GM21786 (cell line): ENCODE data around the gene TMEM267.
"Not testable (repeated sequence)": the region's sequence is repeated elsewhere in the genome, so short reads cannot be mapped to it uniquely, and the experiment has no call there.

Source experiments
- ATAC-seq: cut with Tn5 transposase; IDR thresholded peaks from one replicate; pipeline ENCODE4 v1.9.1; 2021; ENCODE audit not compliant: unreplicated experiment

The TMEM267 gene

DNA sequence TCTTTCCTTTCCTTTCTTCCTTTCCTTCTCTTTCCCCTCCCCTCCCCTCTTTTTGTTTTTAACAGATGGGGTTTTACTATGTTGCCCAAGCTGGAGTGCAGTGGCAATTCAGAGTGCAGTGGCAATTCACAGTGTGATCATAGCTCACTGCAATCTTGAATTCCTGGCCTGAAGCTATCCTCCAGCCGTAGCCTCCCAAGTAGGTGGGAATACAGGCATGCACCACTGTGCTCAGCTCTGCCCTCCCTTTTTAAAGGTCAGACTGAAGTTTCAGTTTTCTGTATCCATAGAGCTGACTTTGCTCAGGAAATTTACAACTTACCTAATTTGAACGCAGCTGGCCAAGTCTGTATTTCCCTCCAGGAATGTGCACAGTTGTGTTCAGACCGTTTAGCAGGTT is 72.2 kb downstream of the TMEM267 start:
- no peak for ATAC-seq

- no peak for ATAC-seq
These were observed 73.3 kb downstream of the TMEM267 start for GRCh38 chr5:43410414-43410813.

DNA sequence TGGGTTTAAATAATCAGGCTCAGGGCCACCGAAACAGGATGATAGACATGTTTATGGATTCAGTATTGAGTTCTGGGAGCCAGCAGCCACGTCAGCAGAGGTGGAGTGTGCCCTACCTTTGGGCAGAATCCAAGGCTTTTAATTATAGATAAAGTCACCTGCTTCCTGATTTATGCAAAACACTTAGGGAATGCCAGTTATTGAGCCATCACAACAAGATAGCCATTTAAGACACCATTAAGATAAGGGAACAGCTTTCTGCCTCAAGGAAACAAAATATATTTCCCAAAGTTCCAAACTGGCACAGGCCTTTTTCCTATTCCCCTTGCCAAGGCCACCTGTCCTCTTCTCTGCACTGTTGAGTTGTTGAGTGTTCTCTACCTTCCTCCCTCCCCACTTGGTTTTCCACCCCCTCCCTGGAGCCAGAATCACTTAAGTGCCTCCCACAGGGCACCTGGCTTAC is 73.8 kb downstream of the TMEM267 start:
- no peak for ATAC-seq

DNA sequence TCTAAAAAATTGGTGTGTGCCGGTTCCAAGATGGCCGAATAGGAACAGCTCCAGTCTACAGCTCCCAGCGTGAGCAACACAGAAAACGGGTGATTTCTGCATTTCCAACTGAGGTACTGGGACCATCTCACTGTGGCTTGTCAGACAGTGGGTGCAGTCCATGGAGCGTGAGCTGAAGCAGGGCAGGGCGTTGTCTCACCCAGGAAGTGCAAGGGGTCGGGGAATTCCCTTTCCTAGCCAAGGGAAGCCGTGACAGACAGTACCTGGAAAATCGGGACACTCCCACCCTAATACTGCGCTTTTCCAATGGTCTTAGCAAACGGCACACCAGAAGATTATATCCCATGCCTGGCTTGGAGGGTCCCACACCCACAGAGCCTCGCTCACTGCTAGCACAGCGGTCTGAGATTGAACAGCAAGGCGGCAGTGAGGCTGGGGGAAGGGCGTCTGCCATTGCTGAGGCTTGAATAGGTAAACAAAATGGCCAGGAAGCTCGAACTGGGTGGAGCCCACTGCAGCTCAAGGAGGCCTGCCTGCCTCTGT is 81.1 kb downstream of the TMEM267 start:
- not testable (repeated sequence) for ATAC-seq

GRCh38 chr5:43401827-43402226 is 81.8 kb downstream of the TMEM267 start:
- no peak for ATAC-seq

DNA sequence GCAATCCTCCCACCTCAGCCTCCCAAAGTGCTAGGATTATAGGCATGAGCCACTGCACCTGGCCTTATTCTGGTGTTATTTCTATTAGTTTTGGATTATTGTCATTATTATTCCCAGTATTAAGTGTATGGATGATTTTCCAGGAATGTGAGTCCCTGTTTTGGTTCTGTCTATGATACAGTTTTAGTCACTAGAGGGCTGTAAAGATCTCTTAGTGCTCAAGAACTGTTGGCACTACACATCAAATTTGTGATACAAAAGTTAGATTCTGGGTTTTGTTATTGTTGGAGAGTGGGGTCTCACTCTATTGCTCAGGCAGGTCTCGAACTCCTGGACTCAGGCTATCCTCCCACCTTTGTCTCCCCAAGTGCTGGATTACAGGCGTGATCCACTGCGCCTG is 83.6 kb downstream of the TMEM267 start:
- ATAC-seq, result no peak

DNA sequence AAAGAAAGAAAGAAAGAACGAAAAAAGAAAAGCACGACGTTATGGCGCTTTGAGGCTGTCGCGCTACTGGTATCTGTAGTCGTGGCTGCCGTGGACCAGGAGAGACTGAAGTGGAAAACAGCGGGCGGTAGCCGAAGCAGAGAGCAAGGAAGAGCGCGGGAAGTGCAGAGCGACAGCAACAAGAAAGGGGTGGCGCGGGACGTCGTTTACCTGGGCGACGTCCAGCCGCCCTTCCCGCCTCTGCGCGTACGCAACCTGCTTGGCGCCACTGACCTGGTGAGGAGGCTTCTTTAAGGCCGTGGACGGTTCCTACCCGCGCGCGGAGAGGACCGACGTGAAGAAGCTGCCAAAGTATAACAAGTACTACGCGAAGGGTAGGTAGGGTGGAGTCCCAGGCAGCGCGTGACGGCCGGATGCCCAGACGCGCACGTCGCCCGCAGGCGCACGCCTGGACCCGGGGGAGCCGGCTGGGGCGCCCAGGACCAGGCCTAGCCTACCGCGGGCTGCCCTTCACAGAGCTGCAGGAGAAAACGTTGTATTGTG is 86.8 kb downstream of the TMEM267 start:
- ATAC-seq, result peak; percentile 98
